HCEC 1CT (cell line): ENCODE data around the gene ACSL4.
"Not testable (repeated sequence)": the region's sequence is repeated elsewhere in the genome, so short reads cannot be mapped to it uniquely, and the experiment has no call there.

Experiments used
- DNase-seq: peaks from one replicate; pipeline ENCODE4 v3.0.0-alpha.2; 2017

Gene ACSL4

DNA sequence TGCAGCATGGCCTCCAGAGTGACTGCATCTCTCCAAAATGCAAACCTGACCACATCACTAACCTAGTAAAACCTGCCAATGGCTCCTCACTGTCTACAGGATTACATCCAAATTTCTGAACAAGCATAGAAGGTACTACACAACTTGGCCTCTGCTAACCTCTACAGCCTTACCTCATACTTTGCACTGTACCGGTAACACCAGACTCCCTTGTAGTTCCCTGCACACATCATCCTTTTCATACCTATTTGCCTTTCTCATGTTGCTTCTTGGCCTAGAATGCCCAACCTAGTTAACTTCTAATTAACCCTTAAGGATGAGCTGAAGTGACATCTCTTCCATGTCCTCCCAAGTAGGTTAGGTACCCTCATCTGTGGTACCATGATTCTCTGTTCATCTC, 74.7 kb downstream of the ACSL4 start:
- DNase-seq = no peak

DNA sequence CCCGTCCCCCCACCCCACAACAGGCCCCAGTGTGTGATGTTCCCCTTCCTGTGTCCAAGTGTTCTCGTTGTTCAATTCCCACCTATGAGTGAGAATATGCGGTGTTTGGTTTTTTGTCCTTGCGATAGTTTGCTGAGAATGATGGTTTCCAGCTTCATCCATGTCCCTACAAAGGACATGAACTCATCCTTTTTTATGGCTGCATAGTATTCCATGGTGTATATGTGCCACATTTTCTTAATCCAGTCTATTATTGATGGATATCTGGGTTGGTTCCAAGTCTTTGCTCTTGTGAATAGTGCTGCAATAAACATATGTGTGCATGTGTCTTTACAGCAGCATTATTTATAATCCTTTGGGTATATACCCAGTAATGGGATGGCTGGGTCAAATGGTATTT, 75.7 kb downstream of the ACSL4 start:
- not testable (repeated sequence) for DNase-seq

DNA sequence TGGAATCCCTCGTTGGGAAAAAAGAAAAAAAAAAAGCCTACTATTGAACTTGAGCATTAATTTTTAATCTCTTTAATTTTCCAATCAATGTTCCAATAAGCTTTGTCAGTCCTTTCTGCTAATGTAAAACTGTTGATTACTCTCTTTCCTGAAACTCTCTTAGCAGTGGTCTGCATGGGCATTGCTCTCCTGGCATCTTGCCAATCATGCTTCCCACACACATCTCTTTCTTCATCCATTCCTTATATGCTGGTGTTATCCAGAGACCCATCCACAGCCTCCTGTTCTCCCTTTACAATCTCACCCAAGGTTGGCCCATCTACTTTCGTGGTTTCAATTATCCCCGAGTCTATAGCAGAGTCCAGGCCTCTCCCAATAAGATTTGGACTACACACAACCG, 76.3 kb downstream of the ACSL4 start:
- no peak for DNase-seq

- DNase-seq = no peak
Observed at GRCh38 chrX:109655502-109656201, 77.4 kb downstream of the ACSL4 start.

- DNase-seq = no peak
Observed at GRCh38 chrX:109654516-109655109, 78.4 kb downstream of the ACSL4 start.

GRCh38 chrX:109644671-109645070, 88.4 kb downstream of the ACSL4 start:
- not testable (repeated sequence) for DNase-seq

DNA sequence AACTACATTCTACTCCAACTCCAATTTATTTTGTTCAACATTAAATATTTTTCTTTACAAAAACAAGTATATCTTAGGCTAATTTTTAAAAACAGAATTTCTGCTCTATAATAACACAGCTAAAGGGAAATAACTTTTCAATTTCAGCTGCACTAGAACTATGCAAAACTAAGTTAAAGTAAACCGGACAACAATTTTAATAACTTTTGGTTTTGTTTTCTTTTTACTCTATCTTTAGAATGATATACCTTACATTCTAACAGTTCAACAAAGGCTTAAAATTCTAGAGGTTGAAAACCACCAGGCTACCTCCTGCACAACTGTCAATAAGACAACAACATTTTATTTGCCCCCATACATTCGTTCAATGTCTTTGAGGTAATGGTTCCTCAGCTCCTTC, 89.4 kb downstream of the ACSL4 start:
- no peak for DNase-seq

GRCh38 chrX:109638158-109638557, 94.9 kb downstream of the ACSL4 start:
- DNase-seq = no peak

DNA sequence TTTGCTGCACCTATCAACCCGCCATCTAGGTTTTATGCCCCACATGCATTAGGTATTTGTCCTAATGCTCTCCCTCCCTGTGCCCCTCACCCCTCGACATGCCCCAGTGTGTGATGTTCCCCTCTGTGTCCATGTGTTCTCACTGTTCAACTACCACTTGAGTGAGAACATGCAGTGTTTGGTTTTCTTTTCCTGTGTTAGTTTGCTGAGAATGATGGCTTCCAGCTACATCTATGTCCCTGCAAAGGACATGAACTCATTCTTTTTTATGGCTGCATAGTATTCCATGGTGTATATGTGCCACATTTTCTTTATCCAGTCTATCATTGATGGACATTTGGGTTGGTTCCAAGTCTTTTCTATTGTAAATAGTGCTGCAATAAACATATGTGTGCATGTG, 95.6 kb downstream of the ACSL4 start:
- DNase-seq = not testable (repeated sequence)

DNA sequence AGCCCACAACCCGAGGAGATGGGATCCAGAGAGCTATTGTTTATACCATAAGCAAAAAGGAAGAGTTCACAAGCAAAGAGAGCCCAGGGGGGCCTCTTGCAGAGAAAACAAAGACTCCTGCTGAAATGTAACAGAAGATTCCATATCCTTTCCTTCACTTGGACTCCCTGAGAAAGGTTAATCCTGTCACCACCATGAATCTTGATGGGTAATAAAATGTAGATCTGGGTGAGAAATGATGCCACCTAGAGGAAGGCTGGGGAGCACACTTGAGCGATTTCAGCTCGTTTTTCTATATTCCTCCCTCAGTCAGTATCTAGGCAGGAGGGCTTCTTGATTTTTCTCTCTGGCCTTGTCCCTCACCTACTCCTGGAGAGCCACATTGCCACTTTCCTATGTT, 97.9 kb downstream of the ACSL4 start:
- peak; percentile 10 for DNase-seq

DNA sequence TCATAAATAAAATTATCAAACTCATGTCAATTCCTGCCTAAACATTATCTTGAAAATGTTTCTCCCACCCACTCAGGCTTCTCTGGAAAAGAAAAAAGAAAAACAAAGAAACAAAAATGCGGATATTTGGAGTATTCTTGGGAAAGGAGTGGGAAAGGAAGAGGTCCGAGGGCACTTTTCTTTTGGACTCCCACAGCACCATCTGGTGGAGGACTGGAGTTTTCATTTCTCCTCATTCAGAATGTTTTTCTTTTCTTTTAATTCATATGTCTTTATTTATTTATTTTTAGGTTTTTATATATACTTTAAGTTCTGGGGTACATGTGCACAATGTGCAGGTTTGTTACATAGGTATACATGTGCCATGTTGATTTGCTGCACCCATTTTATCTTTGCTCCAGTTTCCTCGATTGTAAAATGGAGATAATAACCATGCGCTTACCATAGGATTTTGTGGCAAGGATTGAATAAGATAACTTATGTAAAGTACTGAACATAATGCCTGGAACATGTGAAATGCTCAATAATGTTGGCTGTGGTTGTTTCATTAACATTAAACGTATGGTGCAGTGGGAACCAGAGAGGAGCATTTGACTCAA, 100.1 kb downstream of the ACSL4 start:
- no peak for DNase-seq

DNA sequence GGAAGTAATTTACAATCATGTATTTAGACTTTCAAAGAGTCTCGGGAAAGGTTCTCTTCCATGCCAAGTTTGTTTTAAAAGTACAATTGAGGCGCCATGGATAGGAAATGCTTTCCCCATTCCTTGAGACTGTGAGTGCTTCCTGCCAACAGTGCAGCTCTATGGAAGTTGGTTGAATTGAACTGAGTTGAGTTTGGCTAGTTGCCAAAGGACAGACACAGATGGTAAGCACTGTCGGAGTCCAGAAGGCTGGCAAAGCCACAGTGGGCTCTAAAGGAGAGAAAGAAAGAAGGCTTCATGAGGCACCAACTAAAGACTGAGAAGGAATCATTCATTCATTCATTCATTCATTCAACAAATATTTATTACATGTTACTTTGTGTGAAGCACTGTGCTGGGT, 103.7 kb downstream of the ACSL4 start:
- DNase-seq = no peak

- no peak for DNase-seq
Observed at GRCh38 chrX:109626637-109627036, 106.4 kb downstream of the ACSL4 start.

DNA sequence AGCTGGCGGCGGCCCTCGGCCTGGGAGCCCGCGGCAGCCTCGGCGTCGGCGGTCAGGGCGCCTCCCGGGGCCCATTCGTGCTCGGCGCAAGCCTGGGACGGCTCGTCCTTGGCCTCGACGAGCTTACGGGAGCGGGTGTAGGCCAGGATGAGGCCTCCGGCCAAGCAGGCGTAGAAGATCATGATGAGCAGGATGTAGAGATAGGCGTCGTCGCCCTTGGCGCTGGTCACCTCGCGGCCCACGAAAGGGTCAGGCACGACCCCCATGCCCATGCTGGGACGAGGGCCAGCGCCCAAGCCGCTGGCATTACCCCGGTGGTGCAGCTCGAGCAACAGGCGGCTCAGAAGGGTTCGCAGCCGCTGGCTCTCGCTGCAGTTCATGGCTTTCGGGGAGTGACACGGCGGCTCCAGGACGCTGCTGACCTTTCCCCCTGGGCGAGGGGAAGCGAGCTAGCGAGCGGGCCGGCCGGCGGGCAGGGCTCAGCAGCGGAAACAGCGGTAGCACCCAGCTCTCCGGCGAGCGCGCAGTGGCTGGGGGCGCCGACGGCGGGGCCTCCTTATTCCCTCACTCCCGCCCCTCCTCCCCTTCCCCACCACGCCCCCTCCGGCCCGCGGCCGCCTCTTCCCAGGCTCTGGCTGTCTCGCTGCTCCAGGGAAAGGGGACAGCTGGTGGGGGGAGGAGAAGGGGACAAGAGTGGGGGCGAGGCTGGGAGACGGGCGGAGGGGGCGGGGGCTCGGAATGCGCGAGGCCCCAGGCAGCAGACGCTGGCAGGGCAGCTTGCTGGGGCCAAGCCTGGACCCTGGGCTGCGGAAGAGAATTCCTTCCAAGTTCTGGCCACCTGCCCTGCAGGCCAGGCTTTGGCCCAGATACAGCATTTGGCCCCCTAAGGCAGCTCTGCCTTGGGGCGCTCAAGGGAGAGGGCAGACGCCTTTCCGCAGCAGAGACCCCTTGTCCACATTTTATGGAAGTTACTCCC, 108.1 kb downstream of the ACSL4 start, which contains the start of gene KCNE5:
TSS of gene KCNE5 (minus strand) at position 532 of the 976 bp plus-strand sequence. CDS start at position 380, 152 bp downstream.
- DNase-seq = no peak

DNA sequence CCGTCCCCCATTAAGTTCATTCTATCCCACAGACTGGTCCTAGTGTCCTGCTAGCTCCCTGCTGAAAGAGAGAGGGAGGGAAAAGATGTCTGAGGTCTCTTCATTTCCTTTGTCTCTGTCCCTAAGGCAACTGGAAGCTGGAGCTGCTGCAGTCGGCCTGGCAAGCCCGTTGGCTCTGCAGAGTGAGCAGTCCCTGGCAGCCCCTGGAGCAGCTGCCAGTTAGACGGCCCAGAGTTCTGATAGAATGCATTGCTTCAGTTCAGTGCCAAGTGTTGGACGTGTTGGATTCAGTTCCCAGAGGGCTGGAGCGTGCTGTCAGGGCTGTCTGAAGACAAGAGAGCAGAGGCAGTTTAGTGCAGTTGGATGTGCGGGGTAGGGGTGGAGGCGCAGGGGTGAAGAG, 109.1 kb downstream of the ACSL4 start:
- DNase-seq = no peak

- DNase-seq = no peak
Observed at GRCh38 chrX:109622270-109622669, 110.8 kb downstream of the ACSL4 start.

GRCh38 chrX:109619771-109620170, 113.3 kb downstream of the ACSL4 start:
- DNase-seq = no peak

- no peak for DNase-seq
Observed at GRCh38 chrX:109614951-109615350, 118.1 kb downstream of the ACSL4 start.

GRCh38 chrX:109601486-109601885, 131.6 kb downstream of the ACSL4 start:
- no peak for DNase-seq

DNA sequence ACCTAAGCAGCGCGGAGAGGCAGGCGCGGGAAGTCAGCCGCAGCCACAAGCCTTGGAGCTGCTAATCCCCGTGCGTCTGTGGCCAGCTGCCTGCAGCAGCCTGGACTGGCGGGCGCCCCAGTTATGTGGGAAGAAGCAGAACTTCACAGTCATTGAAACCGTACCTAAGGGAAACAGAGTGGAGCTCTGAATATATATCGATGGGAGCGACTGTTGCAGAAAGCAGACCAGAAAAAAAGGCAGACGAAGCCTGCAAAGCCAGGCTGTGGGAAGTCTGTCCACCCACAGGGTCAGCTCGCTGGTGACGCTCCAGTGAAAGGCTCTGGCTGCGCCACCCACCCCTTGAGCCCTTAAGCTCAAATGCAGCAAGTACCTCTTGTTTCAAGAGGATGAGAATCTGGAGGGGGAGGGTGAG, 132.8 kb downstream of the ACSL4 start:
- DNase-seq = peak; percentile 17

GRCh38 chrX:109596015-109596414, 137.0 kb downstream of the ACSL4 start:
- DNase-seq = no peak
